DMS 273 (cell line): Measurements from ENCODE around the gene PHF2.

Source experiments
- DNase-seq: peaks from one replicate; lab custom pipeline; 2025; ENCODE audit not compliant: unreplicated experiment; lab: John Stamatoyannopoulos, UW

Gene PHF2

GRCh38 chr9:93585695-93586094 is 9.3 kb downstream of the PHF2 start:
- DNase-seq: no peak

- no peak for DNase-seq
Observed at GRCh38 chr9:93586290-93587057, 10.1 kb downstream of the PHF2 start.

GRCh38 chr9:93587284-93587650 is 10.9 kb downstream of the PHF2 start:
- DNase-seq: no peak

DNA sequence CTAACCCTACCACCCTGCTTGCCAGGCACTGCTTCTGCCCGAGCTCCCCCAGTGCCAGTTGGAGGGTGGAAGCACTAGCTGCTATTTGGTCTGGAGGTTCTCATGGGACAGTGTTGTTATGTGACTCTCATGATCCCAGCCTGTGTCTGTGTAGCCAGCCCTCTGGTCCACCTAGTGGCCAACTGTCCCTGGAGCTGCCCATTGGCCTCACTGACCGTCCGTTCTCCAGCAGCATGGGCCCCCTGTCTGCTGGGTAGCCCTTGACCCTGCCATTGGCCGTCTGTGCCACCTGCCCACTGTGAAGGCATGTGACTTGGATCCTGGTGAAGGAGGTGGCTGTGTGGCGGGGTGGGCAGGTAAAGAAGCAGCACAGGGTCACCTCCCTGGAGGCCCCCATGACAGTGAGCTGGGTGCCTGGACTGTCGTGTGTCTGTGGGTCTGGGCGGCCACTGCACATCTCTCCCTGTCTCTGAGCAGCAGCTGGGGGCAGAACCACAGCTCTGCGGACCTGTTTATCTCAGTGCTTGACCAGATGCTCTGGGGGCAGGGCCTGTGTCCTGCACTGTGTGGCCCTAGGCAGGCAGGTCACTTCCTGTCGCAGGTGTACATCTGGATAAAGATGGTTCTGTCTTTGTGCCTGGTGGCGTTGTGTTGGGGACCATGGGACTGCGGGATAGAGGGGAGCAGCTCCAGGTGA is 11.4 kb downstream of the PHF2 start:
- no peak for DNase-seq

GRCh38 chr9:93588641-93589609 is 12.5 kb downstream of the PHF2 start:
- DNase-seq: no peak

- DNase-seq: no peak
Observed at GRCh38 chr9:93589688-93590087, 13.3 kb downstream of the PHF2 start.

DNA sequence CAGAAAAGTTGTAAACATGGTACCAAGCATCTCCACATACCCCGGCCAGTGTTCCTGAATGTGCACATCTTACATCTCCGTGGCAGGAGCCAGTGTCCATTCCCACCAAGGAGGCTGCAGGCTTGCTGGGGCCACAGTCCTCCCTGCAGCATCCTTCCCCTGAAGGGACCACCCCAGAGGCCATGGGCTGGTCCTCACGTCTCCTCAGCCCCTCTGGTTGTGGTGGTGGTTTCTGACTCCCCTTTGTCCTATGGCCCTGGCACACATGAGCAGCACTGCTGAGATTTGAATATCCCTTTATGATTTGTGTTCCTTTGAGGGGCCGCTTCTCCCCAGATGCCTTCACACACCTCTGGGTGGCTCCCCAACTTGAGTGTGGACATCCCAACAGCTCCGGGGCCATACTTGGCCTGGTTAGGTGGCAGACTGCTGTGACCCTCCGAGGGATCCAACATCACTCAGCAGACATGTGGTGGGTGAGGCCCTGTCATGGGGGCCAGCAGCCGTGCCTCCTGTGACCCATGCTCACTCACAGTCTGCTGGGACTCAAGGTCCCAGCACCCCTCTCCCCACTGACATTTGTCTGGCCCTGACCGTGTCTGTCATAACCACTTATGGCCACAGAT is 14.3 kb downstream of the PHF2 start:
- no peak for DNase-seq

DNA sequence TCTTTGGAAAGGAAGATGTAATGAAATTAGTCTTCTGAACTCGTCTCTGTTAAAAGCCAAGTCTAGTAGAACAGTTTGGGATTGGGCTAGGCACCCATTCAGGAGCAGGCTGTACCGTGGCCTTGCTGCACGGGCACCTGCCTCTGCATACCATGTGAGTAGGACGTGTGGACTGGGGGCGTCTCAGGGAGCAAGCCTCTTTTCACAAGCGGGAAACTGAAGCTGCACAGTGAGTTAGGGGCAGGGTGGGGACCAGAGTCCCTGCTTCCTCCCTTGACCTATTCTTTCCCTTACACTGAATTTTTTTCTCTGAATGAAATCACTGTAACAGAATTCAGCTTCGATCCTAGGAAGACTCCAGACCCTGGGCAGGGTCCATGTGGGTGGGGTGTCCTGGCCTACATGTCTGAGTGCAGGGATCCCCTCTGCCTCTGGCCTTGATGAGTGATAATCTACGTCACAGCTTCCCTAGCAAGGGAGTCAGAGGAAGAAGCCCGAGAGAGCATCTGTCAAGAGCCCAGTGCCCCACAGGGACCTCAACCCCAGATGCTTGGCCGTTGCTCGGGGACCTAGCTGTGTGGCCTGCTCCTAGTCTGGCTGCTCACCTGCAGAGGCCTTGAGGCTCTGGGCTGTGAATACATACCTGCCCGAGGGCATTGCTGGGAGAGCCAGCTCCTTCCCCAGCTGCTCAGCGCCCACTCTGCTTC is 15.1 kb downstream of the PHF2 start:
- DNase-seq: no peak

DNA sequence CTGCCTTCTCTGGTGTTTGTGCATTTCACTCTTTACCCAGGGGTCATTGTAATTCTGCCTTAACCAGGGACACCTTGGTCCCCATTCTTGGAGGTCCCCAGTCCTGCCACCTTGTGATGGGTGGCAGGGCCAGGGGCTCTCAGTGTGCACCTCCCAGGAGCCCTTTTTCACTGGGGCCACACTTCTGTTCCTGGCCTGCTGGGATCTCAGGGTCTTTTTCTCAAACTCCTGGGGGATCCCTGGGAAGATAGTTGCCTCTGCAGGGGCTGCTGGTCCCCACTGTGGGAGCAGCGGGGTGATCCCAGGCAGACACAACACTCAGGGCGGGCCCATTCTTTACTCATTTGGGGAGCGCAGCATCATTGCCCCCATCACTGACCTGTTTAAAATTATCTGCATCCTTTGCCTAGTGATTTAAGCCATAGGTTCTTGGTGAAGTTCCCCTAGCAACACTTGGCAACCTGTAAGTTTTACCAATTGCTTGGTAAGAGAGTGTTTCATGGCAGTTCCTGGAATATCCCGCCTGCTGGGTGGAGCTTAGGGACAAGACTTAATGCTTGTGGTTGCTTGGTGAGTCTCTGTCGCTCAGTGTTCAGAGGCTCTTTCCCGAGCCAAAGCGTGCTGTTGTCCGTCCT is 15.7 kb downstream of the PHF2 start:
- DNase-seq: no peak

- DNase-seq: peak; percentile 22
Observed at GRCh38 chr9:93592643-93593021, 16.2 kb downstream of the PHF2 start.

DNA sequence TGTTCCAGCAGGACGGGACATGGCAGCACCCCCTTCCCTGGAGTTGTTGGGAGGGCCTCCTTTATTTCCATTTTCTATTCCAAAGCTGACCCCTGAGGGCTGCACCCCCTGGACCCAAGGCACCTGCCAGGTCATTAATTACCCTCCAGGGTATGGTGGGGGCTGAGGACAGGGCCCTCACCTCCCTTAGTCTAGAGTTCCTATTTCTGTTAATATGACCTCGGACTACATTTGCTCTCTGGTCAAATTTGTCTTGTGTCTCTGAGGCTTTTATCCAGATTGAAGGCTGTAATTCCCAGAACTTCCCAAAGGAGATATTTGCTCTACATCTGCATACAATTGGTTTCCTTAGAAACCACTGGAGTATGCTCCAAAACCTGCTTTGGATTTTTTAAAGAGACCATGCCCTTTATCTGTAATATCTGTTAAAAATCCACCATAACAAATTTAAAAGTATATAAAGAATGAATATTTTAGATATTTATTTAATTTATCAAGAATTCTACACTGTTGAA is 16.8 kb downstream of the PHF2 start:
- no peak for DNase-seq

DNA sequence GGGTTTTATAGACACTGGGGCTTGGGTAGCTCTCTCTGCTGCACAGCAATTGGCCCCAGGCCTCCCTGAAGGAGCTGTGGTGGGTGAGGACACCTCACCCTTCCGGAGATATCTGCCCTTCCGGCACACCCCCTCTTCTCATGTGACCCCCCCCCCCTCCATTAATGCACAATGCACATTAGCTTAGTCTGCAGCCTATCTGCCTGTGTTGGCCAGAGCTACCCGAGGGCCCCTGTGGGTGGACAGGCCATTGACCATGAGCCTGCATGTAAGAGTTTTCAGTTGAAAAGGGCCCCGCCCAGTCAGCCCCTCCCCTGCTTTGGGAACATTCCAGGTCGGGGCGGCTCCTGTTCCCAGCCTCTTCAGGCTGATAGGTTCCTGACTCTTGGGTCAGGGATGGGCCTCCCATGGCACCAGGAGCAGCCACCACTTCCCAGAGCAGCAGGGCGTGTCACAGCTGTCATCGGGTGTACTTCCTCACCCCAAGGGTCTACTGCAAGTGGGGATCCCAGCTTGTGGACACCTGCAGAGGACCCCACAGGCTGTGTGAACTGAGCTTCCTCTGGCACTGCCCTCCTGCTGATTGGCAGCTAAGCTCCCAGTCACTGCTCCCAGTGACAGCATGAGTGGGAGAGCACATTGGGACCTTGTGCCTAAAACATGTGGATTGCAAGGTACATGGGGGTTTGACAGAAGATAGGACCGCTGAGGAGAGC is 17.8 kb downstream of the PHF2 start:
- DNase-seq: no peak

GRCh38 chr9:93595461-93595860 is 19.1 kb downstream of the PHF2 start:
- DNase-seq: no peak

- no peak for DNase-seq
Observed at GRCh38 chr9:93595861-93596365, 19.5 kb downstream of the PHF2 start.

DNA sequence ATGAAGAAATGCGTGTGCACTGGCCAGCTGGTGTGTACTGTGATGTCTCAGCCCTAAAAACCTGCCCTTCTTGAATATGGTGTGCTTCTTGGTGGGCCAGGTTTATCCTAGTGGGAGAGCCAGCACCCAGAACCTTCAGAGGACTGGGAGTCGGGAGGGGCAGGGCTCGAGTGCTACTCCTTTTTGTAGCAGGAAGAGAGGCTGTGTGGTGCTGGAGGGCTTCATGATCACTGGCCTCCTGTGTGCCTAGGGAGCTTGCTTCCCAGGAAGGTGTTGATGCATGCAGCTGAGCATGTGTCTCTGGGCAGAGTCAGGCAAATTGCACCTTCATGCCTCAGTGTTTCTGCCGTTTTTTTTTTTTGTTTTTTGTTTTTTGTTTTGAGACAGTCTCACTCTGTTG is 20.0 kb downstream of the PHF2 start:
- no peak for DNase-seq

DNA sequence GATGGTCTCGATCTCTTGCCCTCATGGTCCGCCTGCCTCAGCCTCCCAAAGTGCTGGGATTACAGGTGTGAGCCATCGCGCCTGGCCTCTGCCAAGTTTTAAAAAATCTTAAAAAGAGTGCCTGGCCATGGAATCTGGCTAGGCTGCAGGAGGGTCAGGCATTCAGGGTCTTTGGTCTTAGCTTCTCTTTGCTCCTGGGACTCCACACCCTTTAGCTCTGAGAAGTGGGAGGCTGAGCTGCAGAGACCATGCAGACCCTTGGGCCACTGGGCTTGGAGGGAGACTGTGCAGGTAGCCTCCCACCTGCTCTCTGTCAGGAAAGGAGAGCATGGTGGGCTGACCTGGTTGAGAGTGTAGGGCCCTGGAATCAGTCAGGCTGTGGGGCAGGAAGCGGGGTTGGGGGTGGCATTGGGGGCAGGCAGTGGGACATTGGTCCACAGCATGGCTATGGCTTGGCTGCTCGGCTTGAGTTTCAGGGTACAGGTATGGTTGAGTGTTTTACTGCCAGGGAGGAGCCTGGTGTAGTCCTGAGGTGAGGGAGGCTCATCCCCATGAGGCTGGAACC is 20.8 kb downstream of the PHF2 start:
- DNase-seq: no peak

DNA sequence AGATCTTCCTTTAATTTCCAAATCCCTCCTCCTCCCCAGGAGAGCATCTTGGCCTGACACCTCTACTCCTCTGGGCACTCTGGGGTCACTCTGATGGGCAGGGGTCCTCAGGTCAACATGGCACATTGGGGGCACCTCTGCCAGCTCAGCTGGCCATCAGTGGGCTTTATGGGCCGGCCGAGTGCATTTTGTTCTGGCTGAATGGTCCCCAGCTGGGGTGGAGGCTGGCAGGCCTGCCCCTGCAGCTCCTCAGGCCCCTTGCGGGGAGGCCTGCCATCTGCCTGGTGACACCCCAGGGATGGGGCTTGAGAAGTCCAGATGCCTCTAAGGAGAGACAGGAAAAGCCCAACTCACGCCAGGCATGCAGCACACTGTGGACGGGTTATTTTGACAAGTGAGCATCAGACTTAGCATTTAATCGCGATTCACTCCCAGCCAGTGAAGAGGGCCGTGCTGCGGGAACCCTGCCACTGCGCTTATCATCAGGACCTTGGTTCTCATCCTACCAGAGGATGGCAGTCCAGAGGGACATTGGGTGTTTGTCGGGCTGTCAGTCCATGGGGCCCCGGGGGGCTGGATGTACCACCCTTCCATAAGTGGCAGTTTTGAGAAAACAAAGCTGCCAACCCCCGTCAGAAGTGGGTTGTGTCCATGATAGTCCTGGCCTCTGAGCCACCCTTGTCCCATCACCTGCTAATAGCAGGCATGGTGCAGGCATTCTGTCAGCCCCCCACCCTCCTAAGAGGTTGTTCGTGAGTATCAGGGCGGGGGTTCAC is 21.7 kb downstream of the PHF2 start:
- DNase-seq: peak; percentile 77
